Keratinocyte (primary cell): ENCODE results near the gene MYOD1. TPM values are rescaled to one million over a fixed set of nuclear protein-coding genes. Genes with fewer than 3 reads are reported as not detected.

ENCODE experiments used
- DNase-seq: peaks from one replicate; pipeline ENCODE4 v3.0.0-alpha.2; 2011; ENCODE audit warnings: low read depth, missing footprints, low spot score
- FAIRE-seq: peaks from 2 replicates; lab custom pipeline; 2011; peaks lifted over from hg19 to GRCh38; lab: Jason Lieb, UNC
- H2AFZ ChIP-seq: 2 replicates; pipeline ENCODE4 v1.6.0; 2012; ENCODE audit warnings: low read length, control low read depth, inconsistent platforms; ENCODE audit not compliant: control insufficient read depth
- H3K27ac ChIP-seq: 2 replicates; pipeline ENCODE4 v1.5.1; 2011; ENCODE audit warnings: low read length; ENCODE audit not compliant: control insufficient read depth, insufficient read depth
- H3K27me3 ChIP-seq: 3 replicates; pipeline ENCODE4 v1.6.0; 2011; ENCODE audit warnings: low read length; ENCODE audit not compliant: control insufficient read depth, insufficient read depth; ENCODE audit errors: extremely low read depth
- H3K36me3 ChIP-seq, 2 experiments: 2 replicates in 1 of 2; 3 replicates in 1 of 2; pipeline ENCODE4 v1.5.1; 2011; ENCODE audit warnings: low read length in 2 of 2, mild to moderate bottlenecking in 1 of 2; ENCODE audit not compliant: control insufficient read depth in 2 of 2, insufficient read depth in 2 of 2; ENCODE audit errors: extremely low read depth in 1 of 2
- H3K4me1 ChIP-seq: 3 replicates; pipeline ENCODE4 v1.5.1; 2011; ENCODE audit warnings: low read length; ENCODE audit not compliant: control insufficient read depth, insufficient read depth; ENCODE audit errors: extremely low read depth
- H3K4me2 ChIP-seq: 3 replicates; pipeline ENCODE4 v1.6.0; 2011; ENCODE audit warnings: low read depth, low read length; ENCODE audit not compliant: control insufficient read depth, insufficient read depth; ENCODE audit errors: extremely low read depth
- H3K4me3 ChIP-seq, 3 experiments: fragments of 200-600 bp in 1 of 3; sonication (generic) in 1 of 3; 2 replicates in 2 of 3; 3 replicates in 1 of 3; pipeline ENCODE4 v1.5.1; 2011 to 2016; ENCODE audit warnings: low read length in 3 of 3, mild to moderate bottlenecking in 3 of 3, control low read depth in 2 of 3, inconsistent platforms in 1 of 3, low read depth in 1 of 3, mixed read lengths in 1 of 3, mixed run types in 1 of 3, moderate library complexity in 1 of 3; ENCODE audit not compliant: control insufficient read depth in 2 of 3, insufficient read depth in 2 of 3; ENCODE audit errors: extremely low read depth in 1 of 3
- H3K79me2 ChIP-seq: 2 replicates; pipeline ENCODE4 v1.6.0; 2012; ENCODE audit warnings: low read length; ENCODE audit not compliant: control insufficient read depth, insufficient read depth
- H3K9ac ChIP-seq: 3 replicates; pipeline ENCODE4 v1.6.0; 2011; ENCODE audit warnings: low read length; ENCODE audit not compliant: control insufficient read depth, insufficient read depth; ENCODE audit errors: extremely low read depth
- H3K9me1 ChIP-seq: 3 replicates; pipeline ENCODE4 v1.6.0; 2011; ENCODE audit warnings: low read length; ENCODE audit not compliant: control insufficient read depth, insufficient read depth; ENCODE audit errors: extremely low read depth
- H3K9me3 ChIP-seq: 2 replicates; pipeline ENCODE4 v1.5.1; 2012; ENCODE audit warnings: low read depth, low read length; ENCODE audit not compliant: control insufficient read depth
- H4K20me1 ChIP-seq: 3 replicates; pipeline ENCODE4 v1.6.0; 2011; ENCODE audit warnings: low read length; ENCODE audit not compliant: control insufficient read depth, insufficient read depth; ENCODE audit errors: extremely low read depth
- EZH2 ChIP-seq: IDR thresholded peaks from one replicate; pipeline ENCODE4 v1.6.1; 2012; ENCODE audit warnings: inconsistent platforms, mild to moderate bottlenecking, low read length, moderate library complexity
- dilution Hi-C: fragments of 300-500 bp; cut with MboI; formaldehyde crosslinking; loops from one replicate; pipeline ENCODE4 v1.7.0; 2020; ENCODE audit warnings: low sequenced_read_pairs; ENCODE audit not compliant: extremely low pct_ligation_motif_present
- polyA plus RNA-seq, 5 experiments: library from polyadenylated mRNA; depleted of rRNA in 3 of 5; stranded (reverse) in 3 of 5; stranded (forward) in 1 of 5; unstranded in 1 of 5; fragments of >200 nt; gene quantifications; 1 replicate in 1 of 5; 2 replicates in 3 of 5; 3 replicates in 1 of 5; pipeline versions ENCODE4 v1.2.1 to v1.2.3, GENCODE V29; 2011 to 2012; ENCODE audit warnings: missing spikeins in 2 of 5, low read depth in 1 of 5, low replicate concordance in 1 of 5
- TF ChIP-seq, protein P1 (sequence below), 3 experiments: IDR thresholded peaks in 1 of 3; conservative IDR thresholded peaks in 1 of 3; optimal IDR thresholded peaks in 1 of 3; 2 replicates in 2 of 3; 3 replicates in 1 of 3; pipeline versions ENCODE3 to v1.5.1; 2011; ENCODE audit warnings: low read length in 3 of 3, mild to moderate bottlenecking in 3 of 3, moderate library complexity in 2 of 3, control low read depth in 1 of 3, inconsistent platforms in 1 of 3; ENCODE audit not compliant: insufficient read depth in 2 of 3; ENCODE audit errors: extremely low read depth in 1 of 3

Gene MYOD1
- polyA plus RNA-seq, 1 donor (not counting 4 experiments of a cell fraction or from before 2014, with no cell fraction given), result not detected

DNA sequence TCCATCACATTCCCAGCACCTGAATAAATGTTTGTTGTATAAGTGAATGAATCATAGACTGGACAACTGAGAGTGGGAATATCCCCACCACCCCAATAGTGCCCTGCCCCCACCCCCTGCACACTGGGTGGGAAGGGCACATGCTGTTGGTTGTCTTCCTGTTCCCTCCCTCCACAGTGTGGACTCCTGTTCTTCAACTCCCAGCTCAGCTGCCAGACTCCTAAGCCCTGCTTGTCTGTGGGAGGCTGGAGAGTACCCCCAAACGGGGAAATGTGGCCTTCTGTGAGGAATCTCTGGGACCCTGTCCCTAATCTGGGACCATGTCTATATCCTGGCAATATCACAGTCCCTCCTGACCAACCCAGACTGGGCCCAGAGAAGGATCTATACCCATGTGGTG lies 5.5 kb upstream of the MYOD1 start:
- H3K9me3 ChIP-seq, result no peaks in the 10 kb centered on the region
- TF ChIP-seq, protein P1, sequence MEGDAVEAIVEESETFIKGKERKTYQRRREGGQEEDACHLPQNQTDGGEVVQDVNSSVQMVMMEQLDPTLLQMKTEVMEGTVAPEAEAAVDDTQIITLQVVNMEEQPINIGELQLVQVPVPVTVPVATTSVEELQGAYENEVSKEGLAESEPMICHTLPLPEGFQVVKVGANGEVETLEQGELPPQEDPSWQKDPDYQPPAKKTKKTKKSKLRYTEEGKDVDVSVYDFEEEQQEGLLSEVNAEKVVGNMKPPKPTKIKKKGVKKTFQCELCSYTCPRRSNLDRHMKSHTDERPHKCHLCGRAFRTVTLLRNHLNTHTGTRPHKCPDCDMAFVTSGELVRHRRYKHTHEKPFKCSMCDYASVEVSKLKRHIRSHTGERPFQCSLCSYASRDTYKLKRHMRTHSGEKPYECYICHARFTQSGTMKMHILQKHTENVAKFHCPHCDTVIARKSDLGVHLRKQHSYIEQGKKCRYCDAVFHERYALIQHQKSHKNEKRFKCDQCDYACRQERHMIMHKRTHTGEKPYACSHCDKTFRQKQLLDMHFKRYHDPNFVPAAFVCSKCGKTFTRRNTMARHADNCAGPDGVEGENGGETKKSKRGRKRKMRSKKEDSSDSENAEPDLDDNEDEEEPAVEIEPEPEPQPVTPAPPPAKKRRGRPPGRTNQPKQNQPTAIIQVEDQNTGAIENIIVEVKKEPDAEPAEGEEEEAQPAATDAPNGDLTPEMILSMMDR (optimal IDR thresholded peaks at IDR 0.05 in 1 of 3, IDR thresholded peaks at IDR 0.05 in 1 of 3, conservative IDR thresholded peaks at IDR 0.05 in 1 of 3; ENCODE audit: extremely low read depth in 1 of 3, insufficient read depth in 2 of 3, low read length in 3 of 3), result no peak
- TF ChIP-seq EZH2, result no peak
- H3K79me2 ChIP-seq, result no peaks in the 10 kb centered on the region
- H3K4me2 ChIP-seq, result no peak overlapping the region
- H3K9ac ChIP-seq, result no peak overlapping the region
- no peak for DNase-seq
- dilution Hi-C loops, result no loop called here
- H3K27me3 ChIP-seq, result peaks cover 28% of the 10 kb centered on the region
- no peaks in the 10 kb centered on the region for H3K9me1 ChIP-seq
- H3K27ac ChIP-seq, result no peak overlapping the region
- no peak for FAIRE-seq
- H3K4me3 ChIP-seq, result no peak overlapping the region
- H4K20me1 ChIP-seq, result no peaks in the 10 kb centered on the region
- H3K36me3 ChIP-seq, result no peaks in the 10 kb centered on the region
- no peak overlapping the region for H2AFZ ChIP-seq
- no peaks in the 10 kb centered on the region for H3K4me1 ChIP-seq

DNA sequence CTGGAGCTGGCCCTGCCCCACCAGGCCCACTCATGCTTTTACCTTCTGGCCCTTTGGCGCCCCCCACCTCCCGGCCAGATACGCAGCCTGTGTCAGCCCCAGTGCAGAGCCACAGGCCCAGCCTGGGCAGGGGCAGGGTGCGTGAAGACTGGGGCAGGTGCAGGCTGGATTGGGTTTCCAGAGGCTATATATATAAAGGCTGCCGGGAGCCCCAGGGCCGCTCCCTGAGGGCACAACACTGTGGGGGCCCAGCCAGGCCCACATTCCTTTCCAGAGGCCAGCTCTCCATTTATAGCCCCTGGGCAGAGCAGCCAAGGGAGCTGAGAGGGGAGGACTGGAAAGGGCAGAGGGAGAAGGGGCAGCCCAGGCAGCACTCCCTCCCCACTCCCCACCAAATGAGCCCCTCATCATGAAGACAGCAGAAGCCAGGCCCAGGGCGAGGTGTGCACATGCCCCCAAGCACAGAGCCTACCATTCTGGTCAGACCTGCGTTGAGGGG lies 5.0 kb upstream of the MYOD1 start:
- H3K9ac ChIP-seq, result no peak overlapping the region
- FAIRE-seq, result no peak
- TF ChIP-seq, protein P1 (optimal IDR thresholded peaks at IDR 0.05 in 1 of 3, IDR thresholded peaks at IDR 0.05 in 1 of 3, conservative IDR thresholded peaks at IDR 0.05 in 1 of 3; ENCODE audit: extremely low read depth in 1 of 3, insufficient read depth in 2 of 3, low read length in 3 of 3), result peak in 1 of 3 experiments; percentile 3
- no peak for TF ChIP-seq EZH2

More for the DNA sequence above, 5.0 kb upstream of the MYOD1 start:
- Histone ChIP-seq H3K9me3 (no peaks in the 10 kb centered on the region), H3K27me3 (peaks cover 33% of the 10 kb centered on the region), H3K79me2 (no peaks in the 10 kb centered on the region), H3K9me1 (no peaks in the 10 kb centered on the region), H4K20me1 (no peaks in the 10 kb centered on the region), H3K4me3 (no peak overlapping the region), H3K4me2 (no peak overlapping the region), H2AFZ (no peak overlapping the region), H3K27ac (no peak overlapping the region), H3K4me1 (no peaks in the 10 kb centered on the region), H3K36me3 (no peaks in the 10 kb centered on the region)
- dilution Hi-C loops, result no loop called here
- no peak for DNase-seq
